ENCODE measurements around the gene ZNF566. TPM values are rescaled to one million over a fixed set of nuclear protein-coding genes. Genes with fewer than 3 reads are reported as not detected.
A peak's percentile ranks its signal among the peaks of the same experiment; 100 is the strongest.

The ZNF566 gene
- total RNA-seq, 1 experiment from 2014 or later, result 12.0 TPM

DNA sequence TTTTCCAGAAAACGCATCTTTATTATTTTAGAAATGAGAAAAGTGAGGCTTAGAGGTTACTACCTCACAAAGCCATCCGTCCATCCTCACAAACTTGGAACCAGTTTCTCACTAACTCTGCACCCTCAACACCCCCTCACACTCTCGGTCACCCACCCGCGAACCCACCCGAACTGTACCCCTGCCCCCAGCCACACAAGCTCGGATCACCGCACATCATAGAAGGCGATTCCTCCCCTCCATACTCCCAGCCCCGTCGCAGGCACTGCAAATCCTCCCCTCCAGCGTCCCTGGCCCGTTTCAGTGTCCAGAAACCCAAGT, 38.5 kb upstream of the ZNF566 start:
- H3K4me3 Mint-ChIP-seq (ENCODE audit: low read depth, unreplicated experiment), result peak overlapping the region; percentile 100
- peaks cover 28% of the 10 kb centered on the region for H3K36me3 Mint-ChIP-seq (ENCODE audit: insufficient read depth, unreplicated experiment)
- H3K27ac Mint-ChIP-seq (ENCODE audit: unreplicated experiment), result peak overlapping the region; percentile 98
- H3K4me1 Mint-ChIP-seq (ENCODE audit: low read depth, unreplicated experiment), result peaks cover 11% of the 10 kb centered on the region
- no TSS peak for BruUV-seq (replicated peaks)
- H3K27me3 Mint-ChIP-seq (ENCODE audit: unreplicated experiment), result no peaks in the 10 kb centered on the region
- intact Hi-C loops (cut with micrococcal nuclease; ENCODE audit: unreplicated experiment), result loop anchor here (5.0 kb wide), 1 partner anchor 44 kb away; the partner anchor contains the start of gene ZNF529
- peaks cover 10% of the 10 kb centered on the region for H3K9me3 Mint-ChIP-seq (ENCODE audit: low read depth, unreplicated experiment)
- TF ChIP-seq, protein P1, sequence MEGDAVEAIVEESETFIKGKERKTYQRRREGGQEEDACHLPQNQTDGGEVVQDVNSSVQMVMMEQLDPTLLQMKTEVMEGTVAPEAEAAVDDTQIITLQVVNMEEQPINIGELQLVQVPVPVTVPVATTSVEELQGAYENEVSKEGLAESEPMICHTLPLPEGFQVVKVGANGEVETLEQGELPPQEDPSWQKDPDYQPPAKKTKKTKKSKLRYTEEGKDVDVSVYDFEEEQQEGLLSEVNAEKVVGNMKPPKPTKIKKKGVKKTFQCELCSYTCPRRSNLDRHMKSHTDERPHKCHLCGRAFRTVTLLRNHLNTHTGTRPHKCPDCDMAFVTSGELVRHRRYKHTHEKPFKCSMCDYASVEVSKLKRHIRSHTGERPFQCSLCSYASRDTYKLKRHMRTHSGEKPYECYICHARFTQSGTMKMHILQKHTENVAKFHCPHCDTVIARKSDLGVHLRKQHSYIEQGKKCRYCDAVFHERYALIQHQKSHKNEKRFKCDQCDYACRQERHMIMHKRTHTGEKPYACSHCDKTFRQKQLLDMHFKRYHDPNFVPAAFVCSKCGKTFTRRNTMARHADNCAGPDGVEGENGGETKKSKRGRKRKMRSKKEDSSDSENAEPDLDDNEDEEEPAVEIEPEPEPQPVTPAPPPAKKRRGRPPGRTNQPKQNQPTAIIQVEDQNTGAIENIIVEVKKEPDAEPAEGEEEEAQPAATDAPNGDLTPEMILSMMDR (IDR thresholded peaks at IDR 0.05; ENCODE audit: unreplicated experiment), result no peak
- CTCF ChIA-PET, result interaction anchor here (0.6 to 1.3 kb wide), 2 partner anchors 46 to 400 kb away, joined by 3 read pairs; partner anchors contain the start of gene ZNF529
- no peak for DNase-seq

DNA sequence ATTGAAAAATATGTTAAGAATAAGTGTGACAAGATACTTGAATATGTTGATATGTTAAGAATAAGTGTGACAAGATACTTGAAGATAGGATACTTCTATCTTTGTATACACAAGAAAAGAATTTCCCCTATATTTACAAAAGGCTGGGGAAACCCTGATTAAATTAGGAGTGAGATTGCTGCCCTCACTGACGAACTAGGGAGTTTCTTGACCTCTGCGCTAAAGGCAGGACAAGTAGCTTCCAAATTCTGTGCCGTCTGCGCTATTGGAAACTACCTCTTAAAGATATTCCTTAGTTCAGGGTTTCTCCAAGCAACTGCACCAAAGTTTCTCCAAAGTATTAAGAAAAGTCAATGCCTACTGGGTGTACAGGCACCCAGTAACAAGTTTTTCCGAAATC, 38.0 kb upstream of the ZNF566 start:
- Mint-ChIP-seq H3K36me3 (ENCODE audit: insufficient read depth, unreplicated experiment) (peaks cover 28% of the 10 kb centered on the region), H3K4me3 (ENCODE audit: low read depth, unreplicated experiment) (peak overlapping the region; percentile 100), H3K9me3 (ENCODE audit: low read depth, unreplicated experiment) (peaks cover 10% of the 10 kb centered on the region), H3K4me1 (ENCODE audit: low read depth, unreplicated experiment) (peaks cover 11% of the 10 kb centered on the region), H3K27me3 (ENCODE audit: unreplicated experiment) (no peaks in the 10 kb centered on the region), H3K27ac (ENCODE audit: unreplicated experiment) (peak overlapping the region; percentile 98)
- TF ChIP-seq, protein P1 (IDR thresholded peaks at IDR 0.05; ENCODE audit: unreplicated experiment), result no peak
- intact Hi-C loops (cut with micrococcal nuclease; ENCODE audit: unreplicated experiment), result loop anchor here (5.0 kb wide), 1 partner anchor 45 kb away; the partner anchor contains the start of gene ZNF529
- CTCF ChIA-PET, result no interaction called here
- BruUV-seq (replicated peaks), result TSS peak; percentile 52
- DNase-seq, result no peak

DNA sequence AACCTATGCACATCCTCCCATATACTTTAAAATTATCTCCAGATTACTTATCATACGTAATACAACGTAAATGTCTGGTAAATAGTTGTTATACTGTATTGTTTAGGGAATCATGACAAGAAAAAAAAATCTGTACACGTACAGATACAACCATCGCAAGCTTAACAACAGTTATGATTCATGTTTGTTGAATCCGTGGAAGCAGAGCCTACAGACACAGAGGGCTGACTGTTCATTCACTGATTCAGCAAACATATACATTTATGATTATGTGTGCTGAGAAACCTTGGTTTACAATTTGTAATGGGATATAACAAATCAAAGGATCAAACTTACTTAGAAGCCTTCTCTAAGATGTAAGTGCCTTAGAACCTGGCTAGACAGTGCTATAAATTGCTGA, 37.2 kb upstream of the ZNF566 start:
- TF ChIP-seq, protein P1 (IDR thresholded peaks at IDR 0.05; ENCODE audit: unreplicated experiment), result no peak
- BruUV-seq (replicated peaks), result no TSS peak
- DNase-seq, result no peak
- intact Hi-C loops (cut with micrococcal nuclease; ENCODE audit: unreplicated experiment), result loop anchor here (5.0 kb wide), 1 partner anchor 46 kb away; the partner anchor contains the start of gene ZNF529
- CTCF ChIA-PET, result no interaction called here
- H3K4me1 Mint-ChIP-seq (ENCODE audit: low read depth, unreplicated experiment), result peaks cover 11% of the 10 kb centered on the region
- no peaks in the 10 kb centered on the region for H3K27me3 Mint-ChIP-seq (ENCODE audit: unreplicated experiment)
- H3K9me3 Mint-ChIP-seq (ENCODE audit: low read depth, unreplicated experiment), result peaks cover 10% of the 10 kb centered on the region
- H3K36me3 Mint-ChIP-seq (ENCODE audit: insufficient read depth, unreplicated experiment), result peaks cover 28% of the 10 kb centered on the region
- peak overlapping the region; percentile 100 for H3K4me3 Mint-ChIP-seq (ENCODE audit: low read depth, unreplicated experiment)
- H3K27ac Mint-ChIP-seq (ENCODE audit: unreplicated experiment), result no peak overlapping the region

- no peak overlapping the region for H3K27ac Mint-ChIP-seq (ENCODE audit: unreplicated experiment)
- intact Hi-C loops (cut with micrococcal nuclease; ENCODE audit: unreplicated experiment), result loop anchor here (1.0 to 5.0 kb wide), 2 partner anchors 38 to 48 kb away; partner anchors contain the start of gene ZNF529
- H3K9me3 Mint-ChIP-seq (ENCODE audit: low read depth, unreplicated experiment), result peaks cover 10% of the 10 kb centered on the region
- TSS peak; percentile 5 for BruUV-seq (replicated peaks)
- TF ChIP-seq, protein P1 (IDR thresholded peaks at IDR 0.05; ENCODE audit: unreplicated experiment), result no peak
- H3K4me1 Mint-ChIP-seq (ENCODE audit: low read depth, unreplicated experiment), result peaks cover 11% of the 10 kb centered on the region
- H3K27me3 Mint-ChIP-seq (ENCODE audit: unreplicated experiment), result no peaks in the 10 kb centered on the region
- CTCF ChIA-PET, result no interaction called here
- no peak overlapping the region for H3K4me3 Mint-ChIP-seq (ENCODE audit: low read depth, unreplicated experiment)
- DNase-seq, result no peak
- peaks cover 28% of the 10 kb centered on the region for H3K36me3 Mint-ChIP-seq (ENCODE audit: insufficient read depth, unreplicated experiment)
Observed at GRCh38 chr19:36524617-36525016, 35.3 kb upstream of the ZNF566 start.

Data from Calu3 (cell line).